ENCODE data around the gene UNC45A.
"Not testable (repeated sequence)": the region's sequence is repeated elsewhere in the genome, so short reads cannot be mapped to it uniquely, and the experiment has no call there.

UNC45A gene

DNA sequence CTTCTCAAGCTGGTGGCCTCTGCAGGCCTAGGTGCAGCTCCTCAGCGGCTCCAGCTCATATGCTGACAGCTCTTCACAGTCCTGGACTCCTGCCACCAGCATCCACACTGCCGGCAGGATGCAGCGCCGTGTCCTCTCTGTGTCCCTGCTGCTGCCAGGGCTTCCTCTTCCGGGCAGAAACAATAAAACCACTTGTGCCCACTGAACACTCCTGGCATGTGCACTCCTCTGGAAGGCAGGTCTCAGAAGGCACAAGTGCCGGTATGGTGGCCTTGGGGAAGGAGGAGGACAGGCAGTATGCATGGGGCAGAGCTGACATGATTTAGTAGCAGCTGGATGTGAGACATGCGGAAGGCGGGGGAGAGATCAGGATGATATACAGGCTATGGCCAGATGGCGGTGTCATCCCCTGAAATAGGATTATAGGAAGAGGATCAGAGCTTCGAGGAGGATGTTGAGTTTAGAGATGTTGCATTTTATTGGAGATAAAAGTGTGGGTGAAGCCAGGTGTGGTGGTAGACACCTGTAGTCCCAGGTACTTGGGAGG is 39.4 kb upstream of the UNC45A start:
- TF ChIP-seq ZNF274 (IDR thresholded peaks at IDR 0.05; ENCODE audit: low read depth, low read length): no peak
- no peak overlapping the region for H3K4me3 ChIP-seq (ENCODE audit: low read length)

DNA sequence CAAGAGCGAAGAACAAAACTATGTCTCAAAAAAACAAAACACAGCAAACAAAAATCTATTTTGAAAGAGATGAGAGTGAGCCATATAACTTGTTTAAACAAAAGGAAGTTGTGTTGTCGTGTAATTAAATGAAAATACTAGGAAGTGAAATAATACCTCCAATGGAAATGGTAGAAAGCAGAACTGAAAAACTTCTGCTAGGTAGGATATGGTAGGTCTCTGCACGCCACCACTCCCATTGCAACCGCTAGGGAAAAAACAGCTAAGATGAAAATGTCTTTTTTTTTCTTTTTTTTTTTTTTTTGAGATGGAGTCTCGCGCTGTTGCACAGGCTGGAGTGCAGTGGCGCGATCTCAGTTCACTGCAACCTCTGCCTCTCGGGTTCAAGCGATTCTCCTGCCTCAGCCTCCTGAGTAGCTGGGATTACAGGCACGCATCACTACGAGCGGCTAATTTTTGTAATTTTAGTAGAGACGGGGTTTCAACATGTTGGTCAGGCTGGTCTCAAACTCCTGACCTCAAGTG is 37.9 kb upstream of the UNC45A start:
- H3K4me3 ChIP-seq (ENCODE audit: low read length): not testable (repeated sequence)

DNA sequence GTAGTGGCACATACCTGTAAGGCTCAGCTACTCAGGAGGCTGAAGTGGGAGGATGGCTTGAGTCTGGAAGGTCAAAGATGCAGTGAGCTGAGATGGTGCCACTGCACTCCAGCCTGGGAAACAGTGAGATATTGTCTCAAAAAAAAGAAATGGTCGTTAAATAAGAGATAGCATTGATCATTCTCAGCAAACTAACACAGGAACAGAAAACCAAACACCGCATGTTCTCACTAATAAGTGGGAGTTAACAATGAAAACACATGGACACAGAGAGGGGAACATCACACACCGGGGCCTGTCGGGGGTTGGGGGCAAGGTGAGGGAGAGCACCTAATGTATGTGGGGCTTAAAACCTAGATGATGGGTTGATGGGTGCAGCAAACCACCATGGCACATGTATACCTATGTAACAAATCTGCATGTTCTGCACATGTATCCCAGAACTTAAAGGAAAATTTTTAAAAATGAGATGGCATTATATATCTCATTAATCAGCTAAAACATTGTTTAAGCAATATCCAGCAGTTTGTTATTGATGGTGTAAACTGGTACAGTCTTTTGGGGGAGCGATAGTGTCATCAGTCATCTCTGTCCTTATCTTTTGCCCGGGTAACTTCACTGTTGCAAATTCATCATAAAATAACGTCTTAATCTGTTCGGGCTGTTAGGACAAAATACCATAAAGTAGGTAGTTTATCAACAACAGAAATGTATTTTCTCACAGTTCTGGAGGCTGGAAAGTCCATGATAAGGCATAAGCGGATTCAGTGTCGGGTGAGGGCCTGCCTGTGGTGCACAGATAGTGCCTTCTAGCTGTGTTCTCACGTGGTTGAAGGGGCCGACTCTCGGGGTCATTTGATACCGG is 33.7 kb upstream of the UNC45A start:
- no peak for TF ChIP-seq ZNF274 (IDR thresholded peaks at IDR 0.05; ENCODE audit: low read depth, low read length)
- peak overlapping the region; percentile 70 for H3K4me3 ChIP-seq (ENCODE audit: low read length)

DNA sequence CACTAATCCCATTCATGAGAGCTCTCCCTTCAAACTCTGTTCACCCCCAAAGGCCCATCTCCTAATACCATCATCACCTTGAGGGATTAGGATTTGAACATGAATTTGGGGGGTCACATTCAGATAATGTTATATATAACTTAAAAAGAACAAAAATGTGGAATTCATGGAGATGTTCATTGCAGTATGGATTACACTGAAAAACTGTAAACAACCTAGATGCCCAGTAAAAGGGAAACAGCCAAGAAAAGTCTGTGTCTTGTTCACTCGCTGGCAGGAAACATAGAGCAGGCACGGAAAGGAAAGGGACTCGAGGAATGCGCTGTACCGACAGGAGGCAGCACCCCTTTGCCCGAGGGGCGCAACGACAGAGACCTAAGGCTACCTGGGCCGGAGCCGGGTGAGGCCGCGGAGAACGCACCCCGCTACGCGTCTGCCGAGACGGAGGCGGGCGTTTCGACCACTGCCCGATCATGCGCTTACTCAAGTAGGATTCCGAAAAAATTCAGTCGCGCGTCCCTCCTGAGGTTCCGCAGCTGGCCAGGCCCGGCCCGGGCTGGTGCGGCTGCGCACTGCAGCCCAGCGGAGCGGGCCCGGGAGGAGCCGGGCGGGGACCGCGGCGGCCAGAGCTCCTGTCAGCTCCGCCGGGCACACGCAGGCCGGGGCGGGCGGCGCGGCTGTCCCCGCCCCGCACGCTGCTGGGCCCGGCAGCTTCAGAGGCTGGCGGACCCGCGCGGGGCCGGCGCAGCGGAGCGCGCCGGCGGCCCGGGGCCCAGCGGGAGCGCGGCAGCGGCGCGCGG is 32.8 kb upstream of the UNC45A start:
- no peak for TF ChIP-seq ZNF274 (IDR thresholded peaks at IDR 0.05; ENCODE audit: low read depth, low read length)

DNA sequence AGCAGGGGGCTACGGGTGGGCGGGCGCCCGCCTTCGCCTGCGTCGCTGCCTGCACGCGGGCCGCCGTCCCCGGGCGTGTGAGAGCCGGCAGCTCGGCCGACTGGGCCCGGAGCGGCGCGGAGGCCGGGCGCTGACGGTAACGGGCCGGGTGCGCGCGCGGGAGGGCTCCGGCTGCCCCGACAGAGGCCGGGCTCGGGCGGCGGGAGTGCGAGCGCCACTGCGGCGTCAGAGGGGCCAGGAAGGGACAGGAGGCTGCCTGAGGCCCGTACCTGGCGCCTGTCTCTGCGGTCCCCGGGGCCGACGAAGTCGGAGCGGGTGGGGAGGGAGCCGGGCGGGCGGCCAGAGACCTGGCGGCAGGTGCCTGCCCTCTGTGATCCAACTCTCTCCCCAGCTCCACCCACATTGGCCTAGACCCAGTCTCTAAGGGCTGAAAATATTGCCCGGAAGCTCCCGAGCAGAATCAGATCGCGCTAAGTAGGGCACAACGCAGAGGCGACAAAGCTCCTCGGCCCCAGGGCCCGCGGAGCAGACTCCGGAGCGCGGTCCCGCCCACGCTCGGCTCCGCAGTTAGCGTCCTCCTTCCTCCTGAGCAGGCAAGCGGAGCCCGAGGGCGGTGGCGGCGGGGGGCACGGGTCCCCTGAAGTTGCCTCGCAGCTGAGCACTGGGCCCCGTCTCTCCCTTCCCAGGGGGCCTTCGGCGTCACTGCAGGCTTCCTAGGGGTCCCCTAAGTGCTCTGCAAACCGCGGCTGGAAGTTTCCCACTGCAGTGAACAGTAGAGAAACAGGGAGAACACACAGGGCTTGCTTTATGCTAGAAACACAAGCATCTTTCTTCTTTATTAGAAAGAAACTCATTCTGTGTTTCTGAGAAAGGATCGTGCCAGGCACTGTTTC is 32.0 kb upstream of the UNC45A start, which contains the start of gene MAN2A2:
MAN2A2 (plus strand) TSS at position 463 of the 893 bp plus-strand sequence. CDS start 906 bp downstream, outside the sequence.
- TF ChIP-seq ZNF274 (IDR thresholded peaks at IDR 0.05; ENCODE audit: low read depth, low read length): no peak

More for the DNA sequence above, 32.8 kb upstream of the UNC45A start:
- H3K4me3 ChIP-seq (ENCODE audit: low read length): peak overlapping the region; percentile 70

DNA sequence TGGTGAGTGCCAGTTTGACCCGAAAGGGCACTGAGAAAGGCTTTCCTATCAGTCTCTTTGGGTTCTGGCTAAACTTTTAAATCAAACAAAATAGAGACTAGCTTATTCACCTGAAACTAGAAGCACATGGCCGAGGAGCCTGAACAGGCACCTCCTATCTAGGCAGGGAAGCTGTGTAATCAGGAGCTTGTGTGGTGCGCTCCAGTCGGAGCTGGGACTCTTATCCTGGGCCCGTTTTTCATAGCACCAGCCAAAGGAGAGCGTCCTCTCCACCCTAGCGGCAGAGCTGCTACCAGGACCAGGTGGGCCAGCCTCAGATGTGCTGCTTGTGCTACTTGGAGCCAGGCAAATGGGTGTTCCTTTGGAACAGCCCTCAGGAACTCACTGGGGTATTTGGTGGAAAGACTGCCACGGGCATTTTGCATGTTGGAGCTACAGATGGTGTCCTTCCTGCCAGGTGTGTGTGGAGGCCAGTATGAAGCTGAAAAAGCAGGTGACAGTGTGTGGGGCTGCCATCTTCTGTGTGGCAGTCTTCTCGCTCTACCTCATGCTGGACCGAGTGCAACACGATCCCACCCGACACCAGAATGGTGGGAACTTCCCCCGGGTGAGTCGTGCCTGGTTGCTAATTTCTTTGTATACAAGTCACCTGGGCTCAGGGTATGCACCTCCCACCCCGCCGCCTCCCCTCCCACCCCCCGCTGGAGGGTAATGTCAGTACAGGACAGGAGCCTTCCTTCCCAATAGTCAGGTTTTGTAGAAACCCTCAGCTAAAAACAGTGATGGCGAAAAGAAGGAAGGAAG is 31.1 kb upstream of the UNC45A start:
- TF ChIP-seq ZNF274 (IDR thresholded peaks at IDR 0.05; ENCODE audit: low read depth, low read length): no peak
- peak overlapping the region; percentile 70 for H3K4me3 ChIP-seq (ENCODE audit: low read length)

More for the DNA sequence above, 32.0 kb upstream of the UNC45A start, which contains the start of gene MAN2A2:
- H3K4me3 ChIP-seq (ENCODE audit: low read length): peak within 1 kb of the TSS; percentile 70

DNA sequence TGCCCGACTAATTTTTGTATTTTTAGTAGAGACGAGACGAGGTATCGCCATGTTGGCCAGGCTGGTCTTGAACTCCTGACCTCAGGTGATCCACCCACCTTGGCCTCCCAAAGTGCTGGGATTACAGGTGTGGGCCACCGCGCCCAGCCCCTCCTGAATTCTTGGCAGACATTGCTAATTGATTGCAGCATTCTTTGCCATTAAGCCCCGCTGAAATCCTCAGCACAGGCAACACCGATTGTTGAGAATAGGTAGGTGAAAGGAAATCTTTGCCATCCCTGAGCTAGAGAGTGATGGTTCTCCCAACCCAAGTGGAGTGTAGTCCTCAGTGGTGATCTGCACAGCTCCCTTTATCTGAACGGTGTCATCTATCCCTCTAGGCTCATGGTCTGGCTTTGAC is 30.3 kb upstream of the UNC45A start:
- no peak for TF ChIP-seq ZNF274 (IDR thresholded peaks at IDR 0.05; ENCODE audit: low read depth, low read length)
- no peak overlapping the region for H3K4me3 ChIP-seq (ENCODE audit: low read length)

DNA sequence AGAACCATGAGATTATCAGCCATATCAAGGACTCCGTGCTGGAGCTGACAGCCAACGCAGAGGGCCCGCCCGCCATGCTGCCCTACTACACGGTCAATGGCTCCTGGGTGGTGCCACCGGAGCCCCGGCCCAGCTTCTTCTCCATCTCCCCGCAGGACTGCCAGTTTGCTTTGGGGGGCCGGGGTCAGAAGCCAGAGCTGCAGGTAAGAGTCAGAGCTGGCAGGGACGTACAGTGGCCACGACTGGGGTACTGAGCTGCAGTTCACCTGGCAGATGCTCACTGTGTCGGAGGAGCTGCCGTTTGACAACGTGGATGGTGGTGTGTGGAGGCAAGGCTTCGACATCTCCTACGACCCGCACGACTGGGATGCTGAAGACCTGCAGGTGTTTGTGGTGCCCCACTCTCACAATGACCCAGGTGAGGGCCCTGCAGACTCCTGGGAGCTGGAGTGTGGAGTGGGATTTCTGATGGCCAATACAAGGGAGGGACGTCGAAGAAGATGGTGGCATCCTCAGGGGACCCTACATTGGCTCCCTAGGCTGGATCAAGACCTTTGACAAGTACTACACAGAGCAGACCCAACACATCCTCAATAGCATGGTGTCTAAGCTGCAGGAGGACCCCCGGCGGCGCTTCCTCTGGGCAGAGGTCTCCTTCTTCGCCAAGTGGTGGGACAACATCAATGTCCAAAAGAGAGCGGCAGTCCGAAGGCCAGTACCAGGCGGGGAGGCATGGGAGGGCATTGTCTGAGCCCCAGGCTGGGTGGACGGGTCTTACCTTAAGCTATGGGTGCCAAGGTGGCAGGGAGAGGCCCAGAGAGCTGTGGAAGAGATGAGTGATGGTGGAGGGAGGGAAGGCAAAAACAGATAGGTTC is 29.5 kb upstream of the UNC45A start:
- TF ChIP-seq ZNF274 (IDR thresholded peaks at IDR 0.05; ENCODE audit: low read depth, low read length): no peak
- H3K4me3 ChIP-seq (ENCODE audit: low read length): no peak overlapping the region

DNA sequence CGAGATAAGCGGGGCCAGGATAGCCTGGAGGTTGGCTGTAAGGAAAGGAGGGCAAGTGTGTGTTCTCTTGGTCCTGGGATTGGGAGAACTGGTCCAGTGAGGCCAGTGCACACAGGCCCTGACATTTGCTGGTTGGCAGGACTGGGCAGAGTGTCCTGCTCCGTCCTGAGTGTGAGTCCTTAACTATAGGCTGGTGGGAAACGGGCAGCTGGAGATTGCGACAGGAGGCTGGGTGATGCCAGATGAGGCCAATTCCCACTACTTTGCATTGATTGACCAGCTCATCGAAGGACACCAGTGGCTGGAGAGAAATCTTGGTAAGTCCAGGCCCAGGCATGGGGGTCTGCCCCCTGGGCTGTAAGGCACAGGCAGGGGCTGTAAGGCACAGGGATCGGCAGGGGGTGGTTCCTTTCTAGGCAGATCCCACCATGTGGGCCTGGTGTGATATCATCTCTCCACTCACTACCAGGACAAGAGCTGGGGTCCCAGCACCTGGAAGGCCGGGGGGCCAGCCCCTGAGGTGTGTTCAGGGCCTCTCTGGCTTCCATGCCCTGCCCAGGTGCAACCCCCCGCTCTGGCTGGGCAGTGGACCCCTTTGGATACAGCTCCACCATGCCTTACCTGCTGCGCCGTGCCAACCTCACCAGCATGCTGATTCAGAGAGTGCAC is 28.8 kb upstream of the UNC45A start:
- no peak for TF ChIP-seq ZNF274 (IDR thresholded peaks at IDR 0.05; ENCODE audit: low read depth, low read length)

DNA sequence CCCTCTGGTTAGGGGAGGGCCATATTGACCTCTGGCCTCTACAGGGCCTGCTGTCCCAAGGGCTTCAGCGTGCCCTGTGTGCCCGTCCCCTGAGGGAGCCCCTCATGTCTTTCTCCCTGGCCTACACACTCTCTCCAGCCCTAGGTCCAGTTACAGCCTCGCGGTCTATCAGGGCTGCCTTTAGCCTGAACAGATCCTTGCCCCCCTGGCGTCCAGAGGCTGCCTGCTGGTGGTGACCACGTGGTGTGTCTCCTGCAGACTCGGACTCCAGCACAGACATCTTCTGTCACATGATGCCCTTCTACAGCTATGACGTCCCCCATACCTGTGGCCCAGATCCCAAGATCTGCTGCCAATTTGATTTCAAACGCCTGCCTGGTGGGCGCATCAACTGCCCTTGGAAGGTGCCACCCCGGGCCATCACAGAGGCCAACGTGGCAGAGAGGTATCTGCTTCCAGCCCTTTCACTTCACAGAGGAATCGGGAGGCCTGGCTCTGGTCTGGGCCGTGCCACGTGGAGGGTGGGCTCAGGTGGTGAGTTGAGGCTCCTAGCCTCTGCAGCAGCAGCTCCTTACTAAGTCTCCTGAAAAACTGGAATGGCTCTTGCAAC is 27.9 kb upstream of the UNC45A start:
- TF ChIP-seq ZNF274 (IDR thresholded peaks at IDR 0.05; ENCODE audit: low read depth, low read length): no peak
- H3K4me3 ChIP-seq (ENCODE audit: low read length): no peak overlapping the region

More for the DNA sequence above, 28.8 kb upstream of the UNC45A start:
- no peak overlapping the region for H3K4me3 ChIP-seq (ENCODE audit: low read length)

Measured in GM08714 (cell line).